Kidney (tissue), 14 donors: Measurements from ENCODE around the gene PARVB. TPM values are rescaled to one million over a fixed set of nuclear protein-coding genes. Genes with fewer than 3 reads are reported as not detected.

Experiments used
- DNase-seq, 5 donors: peaks; one replicate each; pipeline ENCODE4 v3.0.0-alpha.2; 2013 to 2020
- FAIRE-seq: peaks from 2 replicates; lab custom pipeline; 2012; peaks lifted over from hg19 to GRCh38; lab: Jason Lieb, UNC
- H3K27ac ChIP-seq, 2 donors: one replicate each; pipeline ENCODE4 v1.7.0; 2013; ENCODE audit warnings: low read depth in 2 of 2, low read length in 2 of 2, inconsistent platforms in 1 of 2
- H3K27me3 ChIP-seq: one replicate; pipeline ENCODE4 v1.7.1; 2013; ENCODE audit warnings: low read length, inconsistent platforms; ENCODE audit not compliant: control insufficient read depth, insufficient read depth
- H3K36me3 ChIP-seq, 3 donors: one replicate each; pipeline versions ENCODE4 v1.7.0 to v1.7.1; 2013; ENCODE audit warnings: low read length in 3 of 3, control low read depth in 1 of 3, inconsistent platforms in 1 of 3; ENCODE audit not compliant: insufficient read depth in 3 of 3, control insufficient read depth in 2 of 3
- H3K4me1 ChIP-seq, 3 donors: one replicate each; pipeline versions ENCODE4 v1.7.0 to v1.7.1; 2013; ENCODE audit warnings: low read length in 3 of 3, inconsistent platforms in 1 of 3, low read depth in 1 of 3; ENCODE audit not compliant: control insufficient read depth in 2 of 3, insufficient read depth in 2 of 3
- H3K4me3 ChIP-seq, 3 donors: one replicate each; pipeline versions ENCODE4 v1.7.0 to v1.8.1; 2013; ENCODE audit warnings: low read length in 3 of 3, control low read depth in 1 of 3, inconsistent platforms in 1 of 3
- H3K9ac ChIP-seq, 3 donors: one replicate each; pipeline versions ENCODE4 v1.7.0 to v1.7.1; 2013; ENCODE audit warnings: low read length in 3 of 3, control low read depth in 1 of 3, inconsistent platforms in 1 of 3
- H3K9me3 ChIP-seq, 3 donors: one replicate each; pipeline versions ENCODE4 v1.7.0 to v1.7.1; 2013; ENCODE audit warnings: low read length in 3 of 3, control low read depth in 1 of 3, inconsistent platforms in 1 of 3; ENCODE audit not compliant: control insufficient read depth in 2 of 3, insufficient read depth in 1 of 3
- CTCF ChIP-seq: IDR thresholded peaks from 3 replicates; pipeline ENCODE4 v1.5.1; 2012; ENCODE audit warnings: mild to moderate bottlenecking, moderate library complexity, borderline replicate concordance; ENCODE audit not compliant: insufficient read depth; ENCODE audit errors: extremely low read depth
- intact Hi-C: fragments of 100-400 bp; cut with DNase I; formaldehyde crosslinking; loops from one replicate; pipeline ENCODE4 v1.11.1; 2022
- polyA plus RNA-seq: library from polyadenylated mRNA; stranded (reverse); fragments of 350-450 nt; fragmentation: Illumina TruSeq; extraction: RNeasy Lipid Tissue Mini Kit (QIAGEN cat#74804); gene quantifications from one replicate; pipeline ENCODE4 v1.2.3, GENCODE V29; 2014; ENCODE audit warnings: low read depth, low replicate concordance; ENCODE audit not compliant: insufficient read depth
- total RNA-seq: library from RNA; stranded (reverse); fragmentation: NEBNext Ultra II Directional; extraction: Animal tissue kit (Norgen Biotek cat#: 25700); gene quantifications from one replicate; pipeline ENCODE4 v1.2.1, GENCODE V29; 2021
- donor health status: control.
- donor health status: control.
- donor health status: control.
- donor health status: control.
- donor health status: control.
- donor health status: DM: yes; HTN: yes; CAD: no.
- donor health status: Normal renal cell carcinoma (clear cell type).

Gene PARVB
- total and polyA plus RNA-seq, 2 donors from 2014 or later, result 32.9 to 51.1 TPM

- intact Hi-C loops, result no loop called here
- DNase-seq, result peak in 1 of 5 donors; percentile 33
- Histone ChIP-seq H3K9me3 (peaks cover 0 to 3% (median 2%) of the 10 kb centered on the region in 3 donors), H3K27me3 (no peaks in the 10 kb centered on the region), H3K4me3 (no peak overlapping the region), H3K27ac (no peak overlapping the region), H3K36me3 (no peaks in the 10 kb centered on the region), H3K9ac (no peak overlapping the region), H3K4me1 (no peaks in the 10 kb centered on the region)
- FAIRE-seq, result no peak
- TF ChIP-seq CTCF, result no peak
Measured at GRCh38 chr22:44206330-44206645, 182.2 kb downstream of the PARVB start.

- TF ChIP-seq CTCF, result no peak
Measured at GRCh38 chr22:44206696-44207095, 182.6 kb downstream of the PARVB start.

GRCh38 chr22:44207173-44207980, 183.3 kb downstream of the PARVB start:
- Histone ChIP-seq H3K9ac (no peak overlapping the region), H3K4me3 (no peak overlapping the region), H3K27me3 (no peaks in the 10 kb centered on the region), H3K36me3 (no peaks in the 10 kb centered on the region), H3K4me1 (no peaks in the 10 kb centered on the region), H3K9me3 (peaks cover 0 to 3% (median 2%) of the 10 kb centered on the region in 3 donors), H3K27ac (no peak overlapping the region)
- TF ChIP-seq CTCF, result no peak
- DNase-seq (peak in 1 of 5 donors; percentile 28), FAIRE-seq (no peak)
- intact Hi-C loops, result no loop called here

More at GRCh38 chr22:44206696-44207095, 182.6 kb downstream of the PARVB start:
- intact Hi-C loops, result no loop called here
- Histone ChIP-seq H3K27ac (no peak overlapping the region), H3K4me3 (no peak overlapping the region), H3K36me3 (no peaks in the 10 kb centered on the region), H3K4me1 (no peaks in the 10 kb centered on the region), H3K9me3 (peaks cover 0 to 3% (median 2%) of the 10 kb centered on the region in 3 donors), H3K27me3 (no peaks in the 10 kb centered on the region), H3K9ac (no peak overlapping the region)
- DNase-seq (no peak), FAIRE-seq (no peak)
